ENCODE data around the gene TLE6.

The TLE6 gene

GRCh38 chr19:3038214-3038613 is 60.9 kb downstream of the TLE6 start:
- no peak overlapping the region for H3K4me3 ChIP-seq (ENCODE audit: low read depth, low read length)
- no peak overlapping the region for H3K27ac ChIP-seq
- TF ChIP-seq, protein P1, sequence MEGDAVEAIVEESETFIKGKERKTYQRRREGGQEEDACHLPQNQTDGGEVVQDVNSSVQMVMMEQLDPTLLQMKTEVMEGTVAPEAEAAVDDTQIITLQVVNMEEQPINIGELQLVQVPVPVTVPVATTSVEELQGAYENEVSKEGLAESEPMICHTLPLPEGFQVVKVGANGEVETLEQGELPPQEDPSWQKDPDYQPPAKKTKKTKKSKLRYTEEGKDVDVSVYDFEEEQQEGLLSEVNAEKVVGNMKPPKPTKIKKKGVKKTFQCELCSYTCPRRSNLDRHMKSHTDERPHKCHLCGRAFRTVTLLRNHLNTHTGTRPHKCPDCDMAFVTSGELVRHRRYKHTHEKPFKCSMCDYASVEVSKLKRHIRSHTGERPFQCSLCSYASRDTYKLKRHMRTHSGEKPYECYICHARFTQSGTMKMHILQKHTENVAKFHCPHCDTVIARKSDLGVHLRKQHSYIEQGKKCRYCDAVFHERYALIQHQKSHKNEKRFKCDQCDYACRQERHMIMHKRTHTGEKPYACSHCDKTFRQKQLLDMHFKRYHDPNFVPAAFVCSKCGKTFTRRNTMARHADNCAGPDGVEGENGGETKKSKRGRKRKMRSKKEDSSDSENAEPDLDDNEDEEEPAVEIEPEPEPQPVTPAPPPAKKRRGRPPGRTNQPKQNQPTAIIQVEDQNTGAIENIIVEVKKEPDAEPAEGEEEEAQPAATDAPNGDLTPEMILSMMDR (IDR thresholded peaks at IDR 0.05; ENCODE audit: low read depth, low read length) = no peak

DNA sequence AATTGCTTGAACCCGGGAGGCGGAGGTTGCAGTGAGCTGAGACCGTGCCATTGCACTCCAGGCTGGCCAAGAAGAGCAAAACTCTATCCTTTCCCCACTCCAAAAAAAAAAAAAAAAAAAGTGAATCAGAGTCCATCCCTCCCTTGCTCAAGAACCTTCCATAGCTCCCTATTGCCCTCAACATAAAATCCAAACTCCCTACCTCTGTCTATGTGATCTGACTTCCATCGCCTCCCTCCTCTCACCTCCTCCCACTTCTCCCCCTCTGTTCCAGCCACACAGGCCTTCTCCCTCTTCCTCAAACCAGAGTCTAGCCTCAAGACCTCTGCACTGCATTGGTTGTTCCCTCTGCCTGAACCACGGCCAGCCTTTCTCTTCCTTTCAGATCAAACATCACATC is 61.8 kb downstream of the TLE6 start:
- Histone ChIP-seq H3K4me3 (ENCODE audit: low read depth, low read length) (no peak overlapping the region), H3K9me3 (ENCODE audit: severe bottlenecking) (no peaks in the 10 kb centered on the region), H3K36me3 (no peaks in the 10 kb centered on the region), H3K27me3 (ENCODE audit: insufficient read depth, low read depth, severe bottlenecking) (no peaks in the 10 kb centered on the region), H3K27ac (no peak overlapping the region)
- TF ChIP-seq, protein P1 (IDR thresholded peaks at IDR 0.05; ENCODE audit: low read depth, low read length) = no peak
- DNase-seq = no peak

More at GRCh38 chr19:3038214-3038613, 60.9 kb downstream of the TLE6 start:
- DNase-seq = no peak
- Histone ChIP-seq H3K36me3 (no peaks in the 10 kb centered on the region), H3K9me3 (ENCODE audit: severe bottlenecking) (no peaks in the 10 kb centered on the region), H3K27me3 (ENCODE audit: insufficient read depth, low read depth, severe bottlenecking) (no peaks in the 10 kb centered on the region)

GRCh38 chr19:3039641-3040077 is 62.3 kb downstream of the TLE6 start:
- DNase-seq = peak; percentile 39
- H3K4me3 ChIP-seq (ENCODE audit: low read depth, low read length) = no peak overlapping the region
- TF ChIP-seq, protein P1 (IDR thresholded peaks at IDR 0.05; ENCODE audit: low read depth, low read length) = peak; percentile 59

DNA sequence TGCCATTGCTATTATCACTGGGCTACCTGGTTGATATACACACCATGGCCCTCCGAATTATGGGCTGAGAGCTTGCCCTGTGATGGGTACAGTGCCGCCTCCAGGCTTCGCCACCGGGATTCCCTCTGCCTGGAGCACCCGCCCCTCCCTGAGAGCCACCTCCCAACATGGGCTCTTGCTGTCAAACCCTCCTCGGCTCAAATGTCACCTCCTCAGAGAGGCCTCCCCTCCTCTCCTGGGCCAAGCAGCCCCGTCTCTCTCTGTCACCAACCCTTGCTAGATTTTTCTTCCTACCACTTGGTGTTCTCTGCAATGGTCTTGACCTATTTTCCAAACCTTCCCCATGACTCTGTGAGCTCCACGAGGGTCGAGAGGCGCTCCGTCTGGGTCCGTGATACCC is 64.0 kb downstream of the TLE6 start:
- no peak overlapping the region for H3K4me3 ChIP-seq (ENCODE audit: low read depth, low read length)
- H3K9me3 ChIP-seq (ENCODE audit: severe bottlenecking) = no peaks in the 10 kb centered on the region
- TF ChIP-seq, protein P1 (IDR thresholded peaks at IDR 0.05; ENCODE audit: low read depth, low read length) = no peak
- no peak for DNase-seq
- H3K27me3 ChIP-seq (ENCODE audit: insufficient read depth, low read depth, severe bottlenecking) = no peaks in the 10 kb centered on the region
- H3K36me3 ChIP-seq = no peaks in the 10 kb centered on the region
- H3K27ac ChIP-seq = no peak overlapping the region; the same call in 1 of the 2 replicates

More at GRCh38 chr19:3039641-3040077, 62.3 kb downstream of the TLE6 start:
- H3K27me3 ChIP-seq (ENCODE audit: insufficient read depth, low read depth, severe bottlenecking) = no peaks in the 10 kb centered on the region
- no peaks in the 10 kb centered on the region for H3K36me3 ChIP-seq
- H3K9me3 ChIP-seq (ENCODE audit: severe bottlenecking) = no peaks in the 10 kb centered on the region
- no peak overlapping the region for H3K27ac ChIP-seq

- Histone ChIP-seq H3K36me3 (no peaks in the 10 kb centered on the region), H3K27ac (peak overlapping the region; percentile 42), H3K27me3 (ENCODE audit: insufficient read depth, low read depth, severe bottlenecking) (no peaks in the 10 kb centered on the region), H3K9me3 (ENCODE audit: severe bottlenecking) (no peaks in the 10 kb centered on the region), H3K4me3 (ENCODE audit: low read depth, low read length) (no peak overlapping the region)
- TF ChIP-seq, protein P1 (IDR thresholded peaks at IDR 0.05; ENCODE audit: low read depth, low read length) = no peak
- no peak for DNase-seq
Observed at GRCh38 chr19:3041761-3042620, 64.6 kb downstream of the TLE6 start.
